ENCODE data around the gene KYNU.

The KYNU gene

GRCh38 chr2:142848023-142848606, 29.3 kb upstream of the KYNU start:
- no peak for DNase-seq (ENCODE audit: extremely low spot score)
- POLR2A ChIA-PET = no interaction called here
- TF ChIP-seq CTCF (IDR thresholded peaks at IDR 0.05; ENCODE audit: control extremely low read depth, extremely low read depth, low read depth, missing control alignments) = no peak
- CTCF ChIA-PET = interaction anchor here (0.6 to 1.3 kb wide), 5 partner anchors 13 to 31 kb away, joined by 3 read pairs; no protein-coding TSS in a partner anchor

- no peak for DNase-seq (ENCODE audit: extremely low spot score)
- ChIA-PET POLR2A (no interaction called here), CTCF (no interaction called here)
- no peak for TF ChIP-seq CTCF (IDR thresholded peaks at IDR 0.05; ENCODE audit: control extremely low read depth, extremely low read depth, low read depth, missing control alignments)
Observed at GRCh38 chr2:142849820-142850219, 27.6 kb upstream of the KYNU start.

GRCh38 chr2:142853912-142854311, 23.6 kb upstream of the KYNU start:
- CTCF ChIA-PET = interaction anchor here (1.0 to 3.0 kb wide), 7 partner anchors 10 to 127 kb away, joined by 3 to 13 read pairs (median 7); no protein-coding TSS in a partner anchor
- no peak for TF ChIP-seq CTCF (IDR thresholded peaks at IDR 0.05; ENCODE audit: control extremely low read depth, extremely low read depth, low read depth, missing control alignments)
- POLR2A ChIA-PET = no interaction called here
- no peak for DNase-seq (ENCODE audit: extremely low spot score)

- ChIA-PET CTCF (interaction anchor here (0.9 kb wide), 1 partner anchor 15 kb away, joined by 3 read pairs; no protein-coding TSS in a partner anchor), POLR2A (no interaction called here)
- no peak for TF ChIP-seq CTCF (IDR thresholded peaks at IDR 0.05; ENCODE audit: control extremely low read depth, extremely low read depth, low read depth, missing control alignments)
- DNase-seq (ENCODE audit: extremely low spot score) = no peak
Observed at GRCh38 chr2:142857256-142858164, 20.0 kb upstream of the KYNU start.

GRCh38 chr2:142858961-142859360, 18.5 kb upstream of the KYNU start:
- DNase-seq (ENCODE audit: extremely low spot score) = no peak
- ChIA-PET POLR2A (no interaction called here), CTCF (no interaction called here)
- no peak for TF ChIP-seq CTCF (IDR thresholded peaks at IDR 0.05; ENCODE audit: control extremely low read depth, extremely low read depth, low read depth, missing control alignments)

- CTCF ChIA-PET = no interaction called here
- TF ChIP-seq CTCF (IDR thresholded peaks at IDR 0.05; ENCODE audit: control extremely low read depth, extremely low read depth, low read depth, missing control alignments) = no peak
- POLR2A ChIA-PET = no interaction called here
- DNase-seq (ENCODE audit: extremely low spot score) = no peak
Observed at GRCh38 chr2:142862299-142862698, 15.2 kb upstream of the KYNU start.
